GM21515 (cell line): Measurements from ENCODE around the gene IGF2R.
"Not testable (repeated sequence)": the region's sequence is repeated elsewhere in the genome, so short reads cannot be mapped to it uniquely, and the experiment has no call there.

ENCODE experiments used
- ATAC-seq: cut with Tn5 transposase; IDR thresholded peaks from one replicate; pipeline ENCODE4 v1.9.1; 2021; ENCODE audit not compliant: unreplicated experiment

Gene IGF2R

GRCh38 chr6:160120087-160120486 is 151.2 kb downstream of the IGF2R start:
- no peak for ATAC-seq

- ATAC-seq = no peak
These were observed 152.7 kb downstream of the IGF2R start, which contains the start of gene SLC22A1 for GRCh38 chr6:160121558-160121957. TSS of gene SLC22A1 (plus strand) at chr6:160121815. CDS start at chr6:160121936, 121 bp downstream.

- ATAC-seq = no peak
These were observed 153.1 kb downstream of the IGF2R start for GRCh38 chr6:160121981-160122380.

GRCh38 chr6:160122744-160123143 is 153.9 kb downstream of the IGF2R start:
- no peak for ATAC-seq

- no peak for ATAC-seq
These were observed 155.1 kb downstream of the IGF2R start for GRCh38 chr6:160124007-160124406.

- no peak for ATAC-seq
These were observed 155.7 kb downstream of the IGF2R start for GRCh38 chr6:160124605-160125004.

GRCh38 chr6:160125105-160125504 is 156.2 kb downstream of the IGF2R start:
- not testable (repeated sequence) for ATAC-seq

GRCh38 chr6:160127270-160128124 is 158.6 kb downstream of the IGF2R start:
- no peak for ATAC-seq

GRCh38 chr6:160128125-160128683 is 159.3 kb downstream of the IGF2R start:
- ATAC-seq = no peak

- ATAC-seq = no peak
These were observed 160.1 kb downstream of the IGF2R start for GRCh38 chr6:160128879-160129516.

GRCh38 chr6:160129881-160130615 is 161.2 kb downstream of the IGF2R start:
- ATAC-seq = no peak

- ATAC-seq = no peak
These were observed 162.0 kb downstream of the IGF2R start for GRCh38 chr6:160130729-160131484.

- ATAC-seq = no peak
These were observed 162.9 kb downstream of the IGF2R start for GRCh38 chr6:160131636-160132296.

GRCh38 chr6:160132297-160132637 is 163.4 kb downstream of the IGF2R start:
- ATAC-seq = no peak

- ATAC-seq = no peak
These were observed 164.0 kb downstream of the IGF2R start for GRCh38 chr6:160132776-160133338.

- no peak for ATAC-seq
These were observed 164.8 kb downstream of the IGF2R start for GRCh38 chr6:160133441-160134336.

GRCh38 chr6:160134337-160134751 is 165.5 kb downstream of the IGF2R start:
- ATAC-seq = not testable (repeated sequence)

GRCh38 chr6:160134779-160135547 is 166.1 kb downstream of the IGF2R start:
- ATAC-seq = no peak
